Erythroblast (primary cell): ENCODE results near the gene HLA-E.

Experiments used
- GATA1 ChIP-seq: IDR thresholded peaks from 2 replicates; pipeline ENCODE4 v1.6.1; 2011; ENCODE audit warnings: low read depth, mild to moderate bottlenecking, control low read depth, low read length, moderate library complexity
- POLR2A ChIP-seq: IDR thresholded peaks from 2 replicates; pipeline ENCODE4 v1.6.1; 2011; ENCODE audit warnings: mild to moderate bottlenecking, low read length

DNA sequence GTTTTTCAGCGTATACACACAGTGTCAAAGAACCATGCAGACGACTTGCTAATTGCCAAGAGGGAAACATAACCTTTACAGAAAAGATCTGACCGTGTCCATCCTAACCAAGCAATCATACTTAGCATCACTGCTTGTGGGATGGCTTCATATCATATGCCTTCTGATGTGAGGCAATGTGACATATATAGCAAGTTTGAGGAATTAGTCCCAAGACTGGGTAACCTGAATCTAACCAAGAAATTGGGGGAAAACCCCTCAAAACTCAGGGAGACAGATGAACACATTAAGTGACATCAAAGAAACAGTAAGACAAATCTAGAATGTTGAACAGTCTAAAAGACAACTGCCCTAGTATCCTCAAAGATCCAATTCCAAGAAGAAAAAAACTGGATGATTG, 48.6 kb downstream of the HLA-E start:
- TF ChIP-seq POLR2A (no peak), GATA1 (no peak)
